ENCODE results near the gene KRTAP16-1.

KRTAP16-1 gene

DNA sequence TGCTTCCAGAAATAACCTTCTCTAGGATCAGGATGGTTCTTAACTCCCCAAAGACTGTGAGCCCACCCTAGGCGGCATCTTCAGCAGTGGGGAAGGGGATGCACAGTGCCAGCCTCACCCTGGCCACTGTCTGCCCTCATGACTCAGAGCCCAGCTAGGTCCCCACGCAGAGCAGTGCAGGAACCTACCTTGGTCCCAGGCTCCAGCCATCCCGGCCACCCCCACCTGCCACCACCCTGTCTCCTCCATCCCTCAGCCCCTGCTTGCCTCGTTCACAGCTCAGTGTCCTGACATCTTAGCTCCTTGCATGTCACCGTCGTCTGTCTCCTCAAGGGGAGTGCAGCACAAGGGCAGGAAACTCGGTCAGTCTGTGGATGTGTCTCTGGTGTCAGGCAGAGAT is 22.5 kb upstream of the KRTAP16-1 start:
- no peak overlapping the region for H3K4me3 ChIP-seq (ENCODE audit: low read depth, low read length)
- DNase-seq (ENCODE audit: low read depth) = no peak
- no peak for TF ChIP-seq CTCF (IDR thresholded peaks at IDR 0.05; ENCODE audit: low read depth, low read length)
- TF ChIP-seq MAX (IDR thresholded peaks at IDR 0.05; ENCODE audit: low read depth, low read length) = no peak
- no peak for TF ChIP-seq POLR2A (IDR thresholded peaks at IDR 0.05; ENCODE audit: extremely low read depth, insufficient read length)
- TF ChIP-seq MYC (IDR thresholded peaks at IDR 0.05; ENCODE audit: low read depth, low read length) = no peak

- H3K4me3 ChIP-seq (ENCODE audit: low read depth, low read length) = no peak overlapping the region
- TF ChIP-seq POLR2A (IDR thresholded peaks at IDR 0.05; ENCODE audit: extremely low read depth, insufficient read length) = no peak
- TF ChIP-seq MYC (IDR thresholded peaks at IDR 0.05; ENCODE audit: low read depth, low read length) = no peak
- peak; percentile 62 for TF ChIP-seq CTCF (IDR thresholded peaks at IDR 0.05; ENCODE audit: low read depth, low read length)
- no peak for TF ChIP-seq MAX (IDR thresholded peaks at IDR 0.05; ENCODE audit: low read depth, low read length)
- peak; percentile 41 for DNase-seq (ENCODE audit: low read depth)
These were observed 20.3 kb upstream of the KRTAP16-1 start for GRCh38 chr17:41329279-41329948.

DNA sequence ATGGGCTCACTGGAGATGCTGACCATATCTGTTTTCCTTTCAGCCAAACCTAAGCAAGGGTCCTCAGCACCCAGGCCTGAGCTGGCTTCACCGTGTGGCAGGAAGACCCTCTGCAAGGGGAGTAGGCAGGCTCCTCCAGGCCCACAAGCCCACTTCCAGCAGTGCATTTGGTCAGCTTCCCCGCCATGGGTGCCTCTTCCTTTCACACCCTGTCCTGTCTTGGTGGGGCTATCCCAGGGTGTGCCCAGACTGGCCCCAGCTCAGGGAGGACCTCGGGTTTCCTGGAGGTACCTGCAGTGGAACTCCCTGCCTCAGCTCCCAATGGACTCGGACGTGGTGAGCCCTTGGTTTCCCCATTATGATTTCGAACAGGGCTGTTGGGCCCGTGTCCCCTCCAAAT is 19.1 kb upstream of the KRTAP16-1 start:
- DNase-seq (ENCODE audit: low read depth) = no peak
- H3K4me3 ChIP-seq (ENCODE audit: low read depth, low read length) = no peak overlapping the region
- TF ChIP-seq MAX (IDR thresholded peaks at IDR 0.05; ENCODE audit: low read depth, low read length) (no peak), MYC (IDR thresholded peaks at IDR 0.05; ENCODE audit: low read depth, low read length) (no peak), POLR2A (IDR thresholded peaks at IDR 0.05; ENCODE audit: extremely low read depth, insufficient read length) (no peak), CTCF (IDR thresholded peaks at IDR 0.05; ENCODE audit: low read depth, low read length) (no peak)

- TF ChIP-seq POLR2A (IDR thresholded peaks at IDR 0.05; ENCODE audit: extremely low read depth, insufficient read length) (no peak), MYC (IDR thresholded peaks at IDR 0.05; ENCODE audit: low read depth, low read length) (no peak), MAX (IDR thresholded peaks at IDR 0.05; ENCODE audit: low read depth, low read length) (no peak), CTCF (IDR thresholded peaks at IDR 0.05; ENCODE audit: low read depth, low read length) (no peak)
- DNase-seq (ENCODE audit: low read depth) = no peak
- H3K4me3 ChIP-seq (ENCODE audit: low read depth, low read length) = no peak overlapping the region
These were observed 18.5 kb upstream of the KRTAP16-1 start for GRCh38 chr17:41327411-41328120.

DNA sequence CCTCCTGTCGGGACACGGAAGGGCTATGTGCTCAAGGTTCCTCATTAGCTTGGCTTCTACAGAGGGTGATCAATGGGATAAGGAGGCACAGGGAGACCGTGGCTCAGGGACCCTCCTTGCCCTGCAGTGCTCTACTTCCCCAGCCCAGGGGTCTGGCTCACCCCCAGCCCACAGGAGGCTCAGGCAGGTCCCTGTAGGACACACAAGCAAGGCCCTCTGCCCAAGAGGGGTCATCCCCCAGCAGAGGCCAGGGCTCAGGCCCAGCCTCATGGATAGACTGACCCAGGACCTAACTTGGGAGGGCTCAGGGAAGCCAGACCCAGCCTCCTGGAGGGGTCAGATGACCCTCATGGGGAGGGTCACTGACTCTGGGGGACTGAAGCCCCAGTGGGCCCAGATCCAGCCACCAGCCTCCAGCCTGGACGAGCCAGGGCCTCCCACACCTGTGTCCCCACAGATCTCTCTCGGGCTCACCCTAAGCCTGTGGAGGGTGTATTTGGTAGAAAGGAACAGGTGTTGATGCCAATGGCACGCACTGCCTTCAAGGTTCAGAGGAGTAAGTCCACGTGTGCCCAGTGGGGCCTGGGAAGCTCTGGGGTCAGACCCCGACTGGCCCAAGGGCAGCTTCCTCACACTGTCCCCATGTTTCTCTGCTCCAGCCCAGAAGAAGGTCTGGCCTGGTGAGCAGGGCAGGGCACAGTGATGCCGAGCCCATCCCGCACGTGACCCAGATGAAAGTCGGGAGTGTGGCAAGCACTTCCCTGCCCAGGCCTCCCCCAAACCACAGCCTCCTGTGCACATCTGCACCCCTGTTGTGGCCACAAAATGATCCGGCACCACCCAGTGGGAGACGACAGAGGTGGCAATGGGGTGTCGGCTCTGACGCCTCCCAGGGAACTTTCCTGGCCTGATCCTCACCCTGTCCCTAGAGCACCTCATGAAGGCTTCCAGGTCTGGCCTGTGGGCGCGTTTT is 17.4 kb upstream of the KRTAP16-1 start:
- TF ChIP-seq CTCF (IDR thresholded peaks at IDR 0.05; ENCODE audit: low read depth, low read length) (no peak), POLR2A (IDR thresholded peaks at IDR 0.05; ENCODE audit: extremely low read depth, insufficient read length) (no peak), MYC (IDR thresholded peaks at IDR 0.05; ENCODE audit: low read depth, low read length) (no peak), MAX (IDR thresholded peaks at IDR 0.05; ENCODE audit: low read depth, low read length) (no peak)
- H3K4me3 ChIP-seq (ENCODE audit: low read depth, low read length) = no peak overlapping the region
- peak; percentile 10 for DNase-seq (ENCODE audit: low read depth)

Measured in NB4 (cell line).